Endodermal cell (in vitro differentiated cells): ENCODE results near the gene SYN1. TPM values are rescaled to one million over a fixed set of nuclear protein-coding genes. Genes with fewer than 3 reads are reported as not detected.

Experiments
- DNase-seq: peaks from one replicate; pipeline ENCODE4 v3.0.0-alpha.2; 2017
- H3K27ac ChIP-seq: 2 replicates; pipeline ENCODE4 v1.5.1; 2013; ENCODE audit warnings: mild to moderate bottlenecking, low read depth, low read length, moderate library complexity
- H3K27me3 ChIP-seq: 2 replicates; pipeline ENCODE4 v1.6.1; 2013; ENCODE audit warnings: mild to moderate bottlenecking, low read length, moderate library complexity; ENCODE audit not compliant: insufficient read depth, control insufficient read depth, poor library complexity, severe bottlenecking
- H3K36me3 ChIP-seq: 2 replicates; pipeline ENCODE4 v1.7.0; 2013; ENCODE audit warnings: mild to moderate bottlenecking, low read length, moderate library complexity; ENCODE audit not compliant: control insufficient read depth, insufficient read depth
- H3K4me1 ChIP-seq: one replicate; pipeline ENCODE4 v1.7.0; 2013; ENCODE audit warnings: low read length; ENCODE audit not compliant: control insufficient read depth, insufficient read depth
- H3K4me3 ChIP-seq: 2 replicates; pipeline ENCODE4 v1.5.1; 2013; ENCODE audit warnings: mild to moderate bottlenecking, low read length, moderate library complexity
- H3K9ac ChIP-seq: 2 replicates; pipeline ENCODE4 v1.6.1; 2013; ENCODE audit warnings: mild to moderate bottlenecking, low read length, moderate library complexity; ENCODE audit not compliant: poor library complexity, severe bottlenecking; ENCODE audit errors: extremely low read depth
- H3K9me3 ChIP-seq: 2 replicates; pipeline ENCODE4 v1.6.1; 2013; ENCODE audit warnings: mild to moderate bottlenecking, low read length, moderate library complexity; ENCODE audit not compliant: control insufficient read depth
- H3K27ac Mint-ChIP-seq: 2 replicates; pipeline ENCODE4 v1.8.0; 2020; ENCODE audit warnings: mixed read lengths
- H3K27me3 Mint-ChIP-seq: 2 replicates; pipeline ENCODE4 v1.8.0; 2021; ENCODE audit warnings: mild to moderate bottlenecking, mixed read lengths; ENCODE audit not compliant: insufficient read depth
- H3K36me3 Mint-ChIP-seq: 2 replicates; pipeline ENCODE4 v1.8.0; 2020; ENCODE audit warnings: low read depth, mixed read lengths
- H3K4me1 Mint-ChIP-seq: 2 replicates; pipeline ENCODE4 v1.8.0; 2020; ENCODE audit warnings: mixed read lengths
- H3K4me3 Mint-ChIP-seq: 2 replicates; pipeline ENCODE4 v1.8.0; 2020; ENCODE audit warnings: mild to moderate bottlenecking, moderate library complexity, mixed read lengths
- H3K9me3 Mint-ChIP-seq: 2 replicates; pipeline ENCODE4 v1.8.0; 2020; ENCODE audit warnings: mild to moderate bottlenecking, mixed read lengths
- WGBS, 2 experiments: methylation state at CpG; one replicate each; pipeline versions ENCODE4 v1.1.5 to v1.1.7; 2013; ENCODE audit warnings: missing lambda C conversion rate in 2 of 2, mixed read lengths in 1 of 2; ENCODE audit not compliant: insufficient coverage in 1 of 2, insufficient read length in 1 of 2; 5-methylcytosine and 5-hydroxymethylcytosine counted together
- total RNA-seq, 2 donors: library from RNA; stranded (reverse); fragmentation: NEBNext Ultra II Directional in 1 of 2; extraction: Animal tissue kit (Norgen Biotek cat#: 25700) in 1 of 2; gene quantifications; 2 replicates in 1 of 2; 3 replicates in 1 of 2; pipeline ENCODE4 v1.2.1, GENCODE V29; 2021
- TF ChIP-seq, protein P1 (sequence below): fragments of 200-600 bp; sonication (generic); conservative IDR thresholded peaks from 2 replicates; pipeline ENCODE4 v1.5.0; 2021; ENCODE audit warnings: antibody characterized with exemption, mild to moderate bottlenecking

SYN1 gene
- total RNA-seq, 2 donors from 2014 or later, result 4.9 to 5.3 TPM

GRCh38 chrX:47579537-47579936, 40.1 kb downstream of the SYN1 start:
- no peaks in the 10 kb centered on the region for H3K36me3 ChIP-seq
- H3K9me3 ChIP-seq, result no peaks in the 10 kb centered on the region
- H3K4me1 ChIP-seq, result no peaks in the 10 kb centered on the region
- TF ChIP-seq, protein P1, sequence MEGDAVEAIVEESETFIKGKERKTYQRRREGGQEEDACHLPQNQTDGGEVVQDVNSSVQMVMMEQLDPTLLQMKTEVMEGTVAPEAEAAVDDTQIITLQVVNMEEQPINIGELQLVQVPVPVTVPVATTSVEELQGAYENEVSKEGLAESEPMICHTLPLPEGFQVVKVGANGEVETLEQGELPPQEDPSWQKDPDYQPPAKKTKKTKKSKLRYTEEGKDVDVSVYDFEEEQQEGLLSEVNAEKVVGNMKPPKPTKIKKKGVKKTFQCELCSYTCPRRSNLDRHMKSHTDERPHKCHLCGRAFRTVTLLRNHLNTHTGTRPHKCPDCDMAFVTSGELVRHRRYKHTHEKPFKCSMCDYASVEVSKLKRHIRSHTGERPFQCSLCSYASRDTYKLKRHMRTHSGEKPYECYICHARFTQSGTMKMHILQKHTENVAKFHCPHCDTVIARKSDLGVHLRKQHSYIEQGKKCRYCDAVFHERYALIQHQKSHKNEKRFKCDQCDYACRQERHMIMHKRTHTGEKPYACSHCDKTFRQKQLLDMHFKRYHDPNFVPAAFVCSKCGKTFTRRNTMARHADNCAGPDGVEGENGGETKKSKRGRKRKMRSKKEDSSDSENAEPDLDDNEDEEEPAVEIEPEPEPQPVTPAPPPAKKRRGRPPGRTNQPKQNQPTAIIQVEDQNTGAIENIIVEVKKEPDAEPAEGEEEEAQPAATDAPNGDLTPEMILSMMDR, result no peak
- no peak overlapping the region for H3K4me3 ChIP-seq
- H3K27me3 Mint-ChIP-seq, result no peaks in the 10 kb centered on the region
- WGBS, 2 experiments, result 89 to 90% methylated on average over 3 to 7 of the region's 9 CpGs
- H3K27ac Mint-ChIP-seq, result no peak overlapping the region
- H3K4me1 Mint-ChIP-seq, result peaks cover 15% of the 10 kb centered on the region
- no peak overlapping the region for H3K9ac ChIP-seq
- no peak overlapping the region for H3K27ac ChIP-seq
- H3K9me3 Mint-ChIP-seq, result peaks cover 63% of the 10 kb centered on the region
- DNase-seq, result no peak
- H3K4me3 Mint-ChIP-seq, result no peak overlapping the region
- H3K36me3 Mint-ChIP-seq, result no peaks in the 10 kb centered on the region
- no peaks in the 10 kb centered on the region for H3K27me3 ChIP-seq

- Mint-ChIP-seq H3K4me1 (peaks cover 12% of the 10 kb centered on the region), H3K9me3 (peaks cover 58% of the 10 kb centered on the region), H3K36me3 (no peaks in the 10 kb centered on the region), H3K27ac (no peak overlapping the region), H3K4me3 (no peak overlapping the region), H3K27me3 (no peaks in the 10 kb centered on the region)
- no peak overlapping the region for H3K27ac ChIP-seq
- TF ChIP-seq, protein P1, result no peak
- H3K4me3 ChIP-seq, result no peak overlapping the region
- DNase-seq, result no peak
- no peaks in the 10 kb centered on the region for H3K9me3 ChIP-seq
- H3K36me3 ChIP-seq, result no peaks in the 10 kb centered on the region
- WGBS, 2 experiments, result 89% methylated on average over 16 of the region's 16 CpGs; no CpG with 5 or more reads in 1 of the 2 experiments
- no peaks in the 10 kb centered on the region for H3K27me3 ChIP-seq
- H3K4me1 ChIP-seq, result no peaks in the 10 kb centered on the region
- no peak overlapping the region for H3K9ac ChIP-seq
Observed at GRCh38 chrX:47578692-47579091, 41.0 kb downstream of the SYN1 start.

DNA sequence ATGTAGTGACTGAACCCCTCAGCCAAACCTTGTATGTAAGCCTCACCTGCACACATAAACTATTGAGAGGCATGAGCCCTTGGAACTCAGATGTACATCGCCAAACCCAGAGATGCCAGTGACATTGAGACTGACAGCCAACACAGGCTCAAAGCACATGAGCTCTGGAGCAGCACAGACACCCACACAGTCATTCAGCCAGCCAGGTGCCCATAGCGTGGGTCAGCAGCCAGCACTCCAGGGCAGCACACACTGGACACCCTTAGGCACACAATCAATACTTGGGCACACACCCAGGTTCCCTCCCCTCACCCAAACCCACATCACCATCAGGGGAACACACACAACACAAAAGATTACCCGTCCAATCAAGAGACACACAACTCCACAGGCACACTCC, 41.8 kb downstream of the SYN1 start:
- TF ChIP-seq, protein P1, result no peak
- Mint-ChIP-seq H3K9me3 (peaks cover 60% of the 10 kb centered on the region), H3K4me1 (peaks cover 15% of the 10 kb centered on the region), H3K27me3 (no peaks in the 10 kb centered on the region), H3K4me3 (no peak overlapping the region), H3K27ac (peak overlapping the region; percentile 5), H3K36me3 (no peaks in the 10 kb centered on the region)
- WGBS, 2 experiments, result 89% methylated on average over 3 of the region's 3 CpGs; no CpG with 5 or more reads in 1 of the 2 experiments
- Histone ChIP-seq H3K27me3 (no peaks in the 10 kb centered on the region), H3K4me3 (no peak overlapping the region), H3K36me3 (no peaks in the 10 kb centered on the region), H3K9me3 (no peaks in the 10 kb centered on the region), H3K4me1 (no peaks in the 10 kb centered on the region), H3K27ac (no peak overlapping the region), H3K9ac (no peak overlapping the region)
- no peak for DNase-seq
